HG03045 (cell line): ENCODE results near the gene SAMD4A.

Experiments
- ATAC-seq: cut with Tn5 transposase; IDR thresholded peaks from one replicate; pipeline ENCODE4 v1.9.1; 2021; ENCODE audit warnings: mild to moderate bottlenecking, moderate library complexity; ENCODE audit not compliant: unreplicated experiment

Gene SAMD4A

GRCh38 chr14:54775486-54776140 lies 208.7 kb downstream of the SAMD4A start:
- ATAC-seq: no peak

GRCh38 chr14:54776361-54777001 lies 209.6 kb downstream of the SAMD4A start:
- ATAC-seq: no peak

GRCh38 chr14:54777395-54777794 lies 210.5 kb downstream of the SAMD4A start:
- no peak for ATAC-seq

- ATAC-seq: no peak
Observed at GRCh38 chr14:54778618-54779345, 211.9 kb downstream of the SAMD4A start.

- no peak for ATAC-seq
Observed at GRCh38 chr14:54781080-54781479, 214.2 kb downstream of the SAMD4A start.

- no peak for ATAC-seq
Observed at GRCh38 chr14:54781961-54782750, 215.2 kb downstream of the SAMD4A start.

GRCh38 chr14:54782751-54783659 lies 216.1 kb downstream of the SAMD4A start:
- ATAC-seq: peak; percentile 77

- no peak for ATAC-seq
Observed at GRCh38 chr14:54783660-54784015, 216.7 kb downstream of the SAMD4A start.

- no peak for ATAC-seq
Observed at GRCh38 chr14:54784060-54784459, 217.1 kb downstream of the SAMD4A start.

GRCh38 chr14:54784657-54785056 lies 217.7 kb downstream of the SAMD4A start:
- ATAC-seq: no peak

- ATAC-seq: no peak
Observed at GRCh38 chr14:54785136-54785777, 218.3 kb downstream of the SAMD4A start.

GRCh38 chr14:54785778-54786770 lies 219.1 kb downstream of the SAMD4A start:
- no peak for ATAC-seq

GRCh38 chr14:54786838-54787237 lies 219.9 kb downstream of the SAMD4A start:
- ATAC-seq: no peak

GRCh38 chr14:54787261-54787660 lies 220.3 kb downstream of the SAMD4A start:
- ATAC-seq: no peak

GRCh38 chr14:54788701-54789100 lies 221.8 kb downstream of the SAMD4A start:
- no peak for ATAC-seq

- no peak for ATAC-seq
Observed at GRCh38 chr14:54789166-54789565, 222.2 kb downstream of the SAMD4A start.

GRCh38 chr14:54789781-54790480 lies 223.0 kb downstream of the SAMD4A start:
- no peak for ATAC-seq

- ATAC-seq: no peak
Observed at GRCh38 chr14:54791001-54791400, 224.1 kb downstream of the SAMD4A start.
